HG02885 (cell line): ENCODE measurements around the gene ZNF346.
"Not testable (repeated sequence)": the region's sequence is repeated elsewhere in the genome, so short reads cannot be mapped to it uniquely, and the experiment has no call there.

Experiments used
- ATAC-seq: cut with Tn5 transposase; IDR thresholded peaks from one replicate; pipeline ENCODE4 v1.9.1; 2021; ENCODE audit warnings: mild to moderate bottlenecking; ENCODE audit not compliant: unreplicated experiment, poor library complexity

Gene ZNF346

DNA sequence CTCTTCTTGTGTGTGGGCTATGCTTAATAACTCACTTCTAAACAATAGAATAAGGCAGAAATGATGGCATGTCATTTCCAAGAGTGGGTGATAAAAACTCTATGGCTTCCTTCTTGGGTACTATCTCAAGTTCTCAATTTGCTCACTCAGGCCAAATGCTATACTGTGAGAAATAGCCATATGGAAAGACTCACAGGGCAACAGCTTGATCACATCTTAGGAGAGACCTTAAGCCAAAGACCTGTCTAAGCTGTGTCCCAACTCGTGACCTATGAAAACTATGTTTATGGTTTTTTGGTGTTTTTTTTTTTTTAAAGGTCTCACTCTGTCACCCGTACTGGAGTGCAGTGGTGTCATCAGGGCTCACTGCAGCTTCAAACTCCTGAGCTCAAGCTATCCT, 13.8 kb upstream of the ZNF346 start:
- ATAC-seq = no peak

- no peak for ATAC-seq
Measured at GRCh38 chr5:177010153-177010552, 12.3 kb upstream of the ZNF346 start.

GRCh38 chr5:177015156-177015555, 7.3 kb upstream of the ZNF346 start:
- ATAC-seq = no peak

GRCh38 chr5:177018341-177018740, 4.2 kb upstream of the ZNF346 start:
- no peak for ATAC-seq

DNA sequence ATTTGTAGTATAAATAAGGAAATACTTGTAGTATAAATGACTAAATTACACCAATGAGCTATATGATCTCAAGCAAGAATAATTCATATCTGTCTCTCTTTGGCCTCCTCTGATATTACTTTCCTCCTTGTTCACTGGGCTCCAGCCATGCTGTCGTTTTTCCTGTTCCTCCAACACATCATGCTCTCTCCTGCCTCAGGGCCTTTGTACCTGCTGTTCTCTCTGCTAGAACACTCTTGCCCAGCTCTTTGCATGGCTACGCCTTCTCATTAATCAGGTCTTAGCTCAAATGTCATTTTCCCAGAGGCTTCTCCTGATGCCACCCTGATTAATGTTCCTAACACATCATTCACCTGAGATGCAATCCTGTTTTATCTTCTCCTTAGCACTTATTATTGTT, 2.5 kb upstream of the ZNF346 start:
- no peak for ATAC-seq

- peak; percentile 25 for ATAC-seq
Measured at GRCh38 chr5:177023303-177023664, 788 bp downstream of the ZNF346 start.

DNA sequence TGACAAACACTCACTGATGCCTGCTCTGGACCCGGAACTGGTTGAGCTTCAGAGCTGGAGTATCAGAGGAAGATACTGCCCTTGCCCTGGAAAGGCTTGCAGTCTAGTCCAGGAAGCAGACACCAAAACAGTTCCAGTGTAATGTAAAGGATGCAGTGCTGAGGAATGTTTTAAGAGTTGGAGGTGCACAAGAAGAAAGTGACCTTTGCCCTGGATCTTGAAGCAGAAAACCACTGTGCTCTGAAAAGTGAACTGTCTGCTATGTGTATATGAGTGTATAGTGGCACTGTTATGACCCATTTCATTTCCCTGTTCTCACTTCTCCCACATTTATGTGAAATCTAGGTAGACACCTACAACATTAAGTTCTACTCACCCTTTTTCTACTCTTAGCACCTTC, 2.1 kb downstream of the ZNF346 start:
- no peak for ATAC-seq

- ATAC-seq = no peak
Measured at GRCh38 chr5:177025101-177025601, 2.7 kb downstream of the ZNF346 start.

- no peak for ATAC-seq
Measured at GRCh38 chr5:177027665-177028064, 5.2 kb downstream of the ZNF346 start.

GRCh38 chr5:177029498-177029897, 7.0 kb downstream of the ZNF346 start:
- ATAC-seq = no peak

- ATAC-seq = no peak
Measured at GRCh38 chr5:177035976-177036375, 13.5 kb downstream of the ZNF346 start.

- no peak for ATAC-seq
Measured at GRCh38 chr5:177036443-177036842, 13.9 kb downstream of the ZNF346 start.

DNA sequence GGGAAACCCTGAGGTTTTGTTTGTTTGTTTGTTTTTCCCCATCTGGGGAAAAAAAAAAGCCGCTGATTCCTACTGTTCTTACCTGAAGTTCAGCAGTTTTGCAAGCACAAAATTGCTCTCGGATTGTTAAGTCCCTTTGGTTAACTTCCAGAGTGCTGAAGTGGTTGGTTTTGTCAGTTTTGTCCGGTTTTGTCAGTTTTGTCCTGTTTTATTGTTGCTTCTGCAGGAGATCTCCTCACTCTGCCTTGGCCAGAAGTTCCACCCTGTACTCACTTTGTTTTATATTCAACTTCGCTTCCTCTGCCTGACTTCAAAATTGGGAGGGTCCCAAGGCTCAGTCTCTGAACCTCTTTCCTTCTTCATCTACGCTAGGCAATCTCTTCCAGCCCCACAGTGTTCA, 14.4 kb downstream of the ZNF346 start:
- no peak for ATAC-seq

- no peak for ATAC-seq
Measured at GRCh38 chr5:177040814-177041420, 18.4 kb downstream of the ZNF346 start.

DNA sequence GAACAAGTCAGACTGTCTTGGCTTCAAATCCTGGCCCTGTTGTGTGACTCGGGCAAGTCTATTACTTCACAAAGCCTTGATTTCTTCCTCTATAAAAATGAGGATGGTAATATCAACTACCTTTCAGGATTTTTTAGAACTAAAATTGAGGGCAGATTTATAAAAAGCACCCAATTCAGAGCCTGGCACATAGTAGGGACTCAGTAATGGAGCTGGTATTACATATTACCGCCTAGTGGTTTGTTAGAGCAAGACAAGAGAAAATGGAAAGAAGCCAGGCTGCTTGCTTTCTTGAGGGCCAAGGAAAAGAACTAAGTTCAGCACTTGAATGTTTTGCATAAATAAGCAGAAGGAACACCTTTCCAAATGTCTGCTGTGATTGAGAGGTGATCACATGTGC, 19.4 kb downstream of the ZNF346 start:
- no peak for ATAC-seq

DNA sequence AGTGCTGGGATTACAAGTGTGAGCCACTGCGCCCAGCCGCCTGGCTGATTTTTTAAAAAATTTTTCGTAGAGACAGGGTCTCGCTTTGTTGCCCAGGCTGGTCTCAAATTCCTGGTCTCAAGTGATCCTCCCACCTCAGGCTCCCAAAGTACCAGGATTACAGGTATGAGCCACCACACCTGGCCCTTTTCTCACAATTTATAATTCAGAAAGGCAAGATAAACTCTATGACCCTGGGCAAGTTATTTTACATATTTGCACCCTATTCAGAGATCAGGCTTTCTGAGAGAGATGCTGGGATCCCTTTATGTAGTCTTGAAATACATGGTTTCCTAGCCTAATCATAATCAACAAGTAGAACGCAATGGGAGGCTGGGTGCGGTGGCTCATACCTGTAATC, 20.6 kb downstream of the ZNF346 start:
- ATAC-seq = no peak

DNA sequence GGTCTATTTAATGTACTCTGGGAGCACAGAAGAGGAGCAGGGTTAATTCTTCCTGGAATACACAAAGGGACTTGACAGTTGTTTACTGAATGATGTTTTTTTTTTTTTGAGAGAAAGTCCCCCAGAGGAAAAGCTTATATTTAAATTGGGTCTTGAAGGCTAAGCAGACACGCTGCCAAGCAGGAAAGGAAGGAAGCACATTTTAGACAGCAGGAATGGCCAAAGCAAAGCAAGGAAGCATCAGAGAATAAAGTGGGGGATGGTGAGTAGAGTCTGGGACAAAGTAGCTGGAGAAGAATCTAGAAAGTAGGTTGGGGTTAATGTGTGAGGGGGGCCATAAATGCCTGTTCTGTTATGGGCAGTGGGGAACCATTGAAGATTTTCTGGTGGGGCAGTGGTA, 21.5 kb downstream of the ZNF346 start:
- ATAC-seq = no peak

GRCh38 chr5:177044641-177045040, 22.1 kb downstream of the ZNF346 start:
- no peak for ATAC-seq

DNA sequence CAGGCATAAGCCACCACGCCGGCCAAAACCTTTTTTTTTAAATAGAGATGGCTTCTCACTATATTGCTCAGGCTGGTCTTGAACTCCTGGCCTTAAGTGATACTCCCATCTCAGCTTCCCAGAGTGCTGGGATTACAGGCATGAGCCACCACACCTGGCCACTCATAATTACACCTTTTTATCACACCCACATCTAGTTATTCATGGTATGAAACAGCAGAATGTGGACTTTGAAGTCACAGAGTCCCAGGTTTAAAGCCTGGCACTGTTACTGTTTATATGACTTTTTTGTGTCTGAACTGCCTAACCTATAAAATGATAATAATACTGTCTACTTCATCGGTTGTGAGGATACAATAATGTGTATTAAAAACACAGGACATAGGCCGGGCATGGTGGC, 23.1 kb downstream of the ZNF346 start:
- ATAC-seq = no peak

GRCh38 chr5:177048531-177048930, 26.0 kb downstream of the ZNF346 start:
- ATAC-seq = not testable (repeated sequence)

- ATAC-seq = no peak
Measured at GRCh38 chr5:177049285-177049684, 26.8 kb downstream of the ZNF346 start.

DNA sequence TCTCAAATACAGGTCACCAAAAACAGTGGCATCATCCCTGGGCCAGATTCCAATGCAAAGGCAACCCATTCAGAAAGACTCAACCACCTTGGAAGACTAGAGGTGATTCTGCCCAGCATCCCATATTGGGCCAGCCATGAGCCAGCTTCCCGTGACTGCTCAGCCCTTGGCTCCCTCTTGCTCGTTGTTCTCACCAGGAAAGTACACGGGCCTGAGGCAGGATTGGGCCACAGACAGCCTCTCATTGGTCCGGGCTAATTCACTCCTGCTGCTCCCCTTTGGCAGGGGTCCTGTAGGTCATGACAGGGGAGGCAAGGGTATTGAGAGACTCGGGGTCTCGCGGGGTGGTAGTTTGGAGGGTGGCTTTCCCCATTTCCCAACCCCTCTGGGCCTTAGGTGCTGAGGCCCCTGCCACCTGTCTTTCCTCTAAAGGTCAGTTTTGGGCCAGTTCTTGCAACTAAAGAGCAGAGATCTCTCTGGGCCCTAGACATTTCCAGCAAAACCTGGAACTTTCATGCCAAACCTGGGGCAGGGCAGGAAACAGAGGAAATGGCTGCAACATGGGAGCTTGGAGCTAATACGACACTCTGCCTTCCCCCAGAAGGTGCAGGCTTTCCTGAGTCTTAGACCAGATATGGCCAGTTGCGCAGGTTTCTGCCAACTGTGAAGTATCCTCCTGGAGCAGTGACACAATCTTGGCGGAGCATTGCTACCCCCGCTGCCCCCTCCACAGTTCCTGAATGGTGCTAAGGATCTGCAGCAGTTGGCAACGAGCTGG, 42.2 kb downstream of the ZNF346 start:
- ATAC-seq = no peak
